Stimulated activated CD4-positive, alpha-beta T cell treated with anti-CD3 and anti-CD28 coated beads, Interleukin-15, amount 100 ng/mL, for 1 hour (primary cell): Measurements from ENCODE around the gene PSMD12.
"Not testable (repeated sequence)": the region's sequence is repeated elsewhere in the genome, so short reads cannot be mapped to it uniquely, and the experiment has no call there.

Source experiments
- DNase-seq, 2 donors: peaks; one replicate each; pipeline ENCODE4 v3.0.0-alpha.2; 2020; ENCODE audit warnings: low read depth in 1 of 2, low spot score in 1 of 2

PSMD12 gene

GRCh38 chr17:67366193-67367157, at the start of gene PSMD12:
TSS of gene PSMD12 (minus strand) at chr17:67366577. CDS start at chr17:67366519, 58 bp downstream.
- DNase-seq: peak; percentile 88 to 95

DNA sequence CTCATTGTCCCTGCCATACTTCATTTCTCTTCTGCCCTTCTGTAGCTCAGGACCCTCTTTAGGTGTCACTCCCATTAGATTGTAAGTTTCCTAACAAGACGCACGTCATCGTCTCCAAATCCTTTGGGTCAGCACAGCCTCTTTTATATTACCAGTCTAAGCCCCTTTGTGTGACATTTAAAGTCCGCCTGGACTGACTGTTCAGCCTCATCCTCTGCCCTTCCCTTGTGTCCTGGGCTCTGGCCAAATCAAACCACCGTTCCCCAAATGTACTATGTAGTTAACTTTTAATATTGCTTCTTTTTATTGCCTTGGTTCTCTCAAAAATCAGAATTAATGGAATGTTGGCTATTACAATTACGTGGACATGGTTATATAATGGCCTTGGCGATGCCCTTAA, 48.9 kb upstream of the PSMD12 start:
- no peak for DNase-seq

GRCh38 chr17:67414559-67414958, 48.2 kb upstream of the PSMD12 start:
- no peak for DNase-seq

DNA sequence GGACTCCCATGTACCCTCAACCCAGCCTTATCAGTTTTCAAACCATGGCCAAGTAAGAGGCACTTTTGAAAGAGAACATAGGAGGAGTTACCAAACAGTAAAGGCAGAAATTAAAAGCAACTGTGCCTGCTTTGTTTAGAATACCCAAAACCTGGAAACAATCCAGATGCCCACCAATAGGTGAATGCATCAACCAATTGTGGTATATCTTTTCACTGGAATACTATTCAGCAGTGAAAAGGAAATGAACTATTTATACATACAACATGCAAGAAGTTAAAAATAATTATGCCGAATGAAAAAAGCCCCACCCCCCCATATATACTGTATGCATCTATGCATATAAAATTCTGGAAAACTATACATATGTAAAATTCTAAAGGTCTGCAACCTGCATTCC, 47.8 kb upstream of the PSMD12 start:
- no peak for DNase-seq

DNA sequence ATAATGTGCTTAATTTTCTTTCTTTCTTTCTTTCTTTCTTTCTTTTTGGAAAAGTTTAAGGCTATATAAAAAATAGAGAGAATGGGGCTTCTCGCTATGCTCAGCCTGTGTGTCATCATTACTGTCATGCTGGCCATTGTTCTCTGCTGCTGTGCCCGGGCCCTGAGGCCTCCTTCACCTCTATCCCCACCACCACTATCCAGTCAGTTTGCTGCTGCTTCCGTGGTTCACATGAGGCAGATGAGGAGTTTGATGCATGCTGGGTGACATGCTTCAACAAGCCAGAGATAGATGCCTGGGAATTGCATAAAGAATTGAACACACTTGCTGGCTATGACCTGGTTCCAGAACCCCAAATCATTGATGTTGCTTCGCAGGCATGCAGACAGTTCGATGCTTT, 47.0 kb upstream of the PSMD12 start:
- no peak for DNase-seq

GRCh38 chr17:67412941-67413340, 46.6 kb upstream of the PSMD12 start:
- DNase-seq: no peak

GRCh38 chr17:67412032-67412431, 45.7 kb upstream of the PSMD12 start:
- DNase-seq: no peak

DNA sequence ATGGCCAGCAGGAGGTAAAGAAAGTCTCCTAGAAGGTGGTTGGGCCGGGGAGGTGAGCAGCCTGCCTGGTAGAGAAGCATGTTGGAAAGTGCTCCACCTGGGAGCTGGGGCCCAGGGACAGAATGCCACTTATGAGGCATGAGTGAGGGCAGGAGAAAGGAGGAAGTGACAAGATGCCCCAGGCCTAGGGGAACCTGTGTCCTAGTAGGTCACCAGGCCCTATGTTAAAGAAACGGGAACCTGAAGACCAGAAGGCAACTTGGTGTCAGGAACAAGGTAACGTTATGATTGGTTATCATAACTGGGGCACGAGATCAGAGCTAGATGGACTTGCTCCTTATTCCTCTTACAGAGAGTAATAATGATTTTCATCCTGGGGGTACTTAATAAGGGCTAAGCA, 45.0 kb upstream of the PSMD12 start:
- no peak for DNase-seq

DNA sequence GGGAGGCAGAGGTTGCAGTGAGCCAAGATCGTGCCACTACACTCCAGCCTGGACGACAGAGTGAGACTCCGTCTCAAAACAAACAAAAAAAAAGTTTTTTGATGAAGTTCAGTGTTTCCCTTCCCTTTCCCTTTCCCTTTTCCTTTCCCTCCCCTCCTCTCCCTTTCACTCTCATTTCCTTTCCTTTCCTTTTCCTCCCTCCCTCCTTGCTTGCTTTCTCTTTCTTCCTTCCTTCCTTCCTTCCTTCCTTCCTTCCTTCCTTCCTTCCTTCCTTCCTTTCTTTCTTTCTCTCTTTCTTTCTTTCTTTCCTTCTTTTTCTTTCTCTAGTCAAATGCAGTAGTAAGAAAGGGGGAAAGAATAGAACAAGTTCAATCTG, 42.1 kb upstream of the PSMD12 start:
- not testable (repeated sequence) for DNase-seq

DNA sequence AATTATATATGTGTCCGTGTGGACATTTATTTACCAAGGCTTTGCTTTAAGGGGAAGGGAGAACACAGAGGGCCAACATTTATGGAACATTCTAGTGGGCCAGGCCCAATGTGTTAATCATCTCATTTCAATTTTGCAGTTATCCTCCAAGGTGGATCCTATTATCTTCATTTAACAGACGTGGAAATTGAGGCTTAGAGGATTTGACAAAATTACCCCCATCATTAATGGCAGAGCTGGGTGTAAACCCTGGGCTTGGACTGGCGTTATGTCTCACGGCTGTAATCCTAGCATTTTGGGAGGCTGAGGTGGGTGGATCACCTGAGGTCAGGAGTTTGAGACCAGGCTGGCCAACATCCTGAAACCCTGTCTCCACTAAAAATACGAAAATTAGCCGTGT, 37.1 kb upstream of the PSMD12 start:
- DNase-seq: no peak

GRCh38 chr17:67403065-67403464, 36.7 kb upstream of the PSMD12 start:
- no peak for DNase-seq

DNA sequence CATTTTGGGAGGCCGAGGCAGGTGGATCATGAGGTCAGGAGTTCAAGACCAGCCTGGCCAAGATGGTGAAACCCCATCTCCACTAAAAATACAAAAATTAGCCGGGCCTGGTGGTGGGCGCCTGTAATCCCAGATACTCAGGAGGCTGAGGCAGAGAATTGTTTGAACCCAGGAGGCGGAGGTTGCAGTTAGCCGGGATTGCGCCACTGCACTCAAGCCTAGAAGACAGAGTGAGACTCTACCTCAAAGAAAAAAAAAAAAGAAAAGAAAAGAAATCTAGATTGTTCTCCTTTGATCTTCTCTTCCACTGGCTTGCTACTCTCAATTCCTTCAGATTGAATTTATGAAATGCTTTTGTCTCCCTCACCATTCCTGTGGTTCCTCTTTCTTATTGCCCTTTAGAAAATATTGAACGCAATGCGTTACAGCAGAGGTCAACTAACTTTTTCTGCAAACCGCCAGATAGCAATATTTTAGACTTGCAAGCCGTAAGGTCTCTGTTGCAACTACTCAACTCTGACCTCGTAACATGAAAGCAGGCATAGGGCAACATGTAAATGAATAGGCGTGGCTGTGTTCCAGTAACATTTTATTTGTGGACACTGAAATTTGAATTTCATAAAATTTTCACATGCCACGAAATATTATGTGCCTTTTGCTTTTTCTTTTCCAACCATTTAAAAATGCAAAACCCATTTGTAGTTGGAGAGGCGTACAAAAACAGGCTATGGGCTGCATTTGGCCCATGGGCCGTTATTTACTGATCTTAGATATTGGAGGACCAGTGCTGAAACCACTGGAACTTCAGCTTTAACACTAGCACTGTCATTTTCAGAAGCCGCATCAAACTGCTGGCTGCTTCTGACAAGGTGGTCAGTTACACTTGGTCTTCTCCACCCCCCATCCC, 35.5 kb upstream of the PSMD12 start:
- no peak for DNase-seq

DNA sequence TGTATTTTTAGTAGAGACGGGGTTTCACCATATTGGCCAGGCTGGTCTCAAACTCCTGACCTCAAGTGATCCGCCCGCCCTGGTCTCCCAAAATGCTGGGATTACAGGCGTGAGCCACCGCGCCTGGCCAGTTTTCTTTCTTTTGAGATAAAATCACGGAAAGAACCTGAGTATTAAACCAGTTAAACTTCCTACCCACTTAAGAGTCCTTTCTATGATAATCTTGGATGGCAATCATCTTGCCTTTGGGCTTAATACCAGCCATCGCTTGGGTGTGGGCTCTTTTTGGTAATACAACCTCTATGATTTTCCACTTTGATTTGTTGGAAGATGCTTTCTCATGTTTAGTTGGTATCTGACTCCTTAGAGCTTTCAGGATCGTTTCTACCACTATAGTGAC, 34.7 kb upstream of the PSMD12 start:
- no peak for DNase-seq

- no peak for DNase-seq
Observed at GRCh38 chr17:67400193-67400592, 33.8 kb upstream of the PSMD12 start.

DNA sequence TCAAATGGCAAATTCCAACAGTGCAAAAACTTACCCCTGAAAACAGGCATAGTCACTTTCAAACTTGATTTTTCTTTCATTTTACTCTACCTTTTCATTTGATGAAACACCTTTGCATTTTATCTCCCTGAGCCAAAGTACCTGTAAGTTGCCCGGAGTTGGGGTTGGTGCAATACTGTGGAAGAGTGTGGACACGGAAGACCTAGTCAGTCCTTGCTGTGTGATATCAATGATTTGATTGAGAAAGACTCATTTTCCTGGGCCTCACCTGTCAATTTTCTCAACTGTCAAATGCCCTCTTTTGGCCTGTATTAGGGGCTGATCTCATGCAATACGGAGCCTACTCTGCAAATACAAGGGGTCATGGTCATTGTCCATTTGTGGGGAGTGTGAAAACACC, 33.3 kb upstream of the PSMD12 start:
- no peak for DNase-seq

DNA sequence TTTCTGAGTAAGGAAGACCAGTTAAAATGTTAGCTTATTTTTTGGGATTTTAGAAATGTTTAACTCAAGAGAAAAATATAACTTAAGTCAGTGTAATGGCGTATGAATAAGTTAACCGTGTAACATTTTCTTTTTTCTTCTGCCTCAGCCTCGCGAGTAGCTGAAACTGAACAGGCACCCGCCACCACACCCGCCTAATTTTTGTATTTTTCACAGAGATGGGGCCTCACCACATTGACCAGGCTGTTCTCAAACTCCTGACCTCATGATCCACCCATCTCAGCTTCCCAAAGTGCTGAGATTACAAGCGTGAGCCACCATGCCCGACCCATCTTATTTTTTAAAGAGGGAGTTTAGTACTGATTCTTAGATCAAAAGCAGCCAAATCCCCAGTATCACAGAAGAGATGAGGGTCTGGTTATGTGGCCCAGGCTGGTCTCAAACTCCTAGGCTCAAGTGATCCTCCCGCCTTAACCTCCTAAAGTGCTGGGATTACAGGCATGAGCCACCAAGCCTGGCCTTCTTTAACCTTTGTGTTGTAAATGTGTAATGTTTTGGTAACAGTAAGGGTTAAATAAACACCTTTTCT, 27.5 kb upstream of the PSMD12 start:
- no peak for DNase-seq

GRCh38 chr17:67392111-67392510, 25.7 kb upstream of the PSMD12 start:
- DNase-seq: no peak

DNA sequence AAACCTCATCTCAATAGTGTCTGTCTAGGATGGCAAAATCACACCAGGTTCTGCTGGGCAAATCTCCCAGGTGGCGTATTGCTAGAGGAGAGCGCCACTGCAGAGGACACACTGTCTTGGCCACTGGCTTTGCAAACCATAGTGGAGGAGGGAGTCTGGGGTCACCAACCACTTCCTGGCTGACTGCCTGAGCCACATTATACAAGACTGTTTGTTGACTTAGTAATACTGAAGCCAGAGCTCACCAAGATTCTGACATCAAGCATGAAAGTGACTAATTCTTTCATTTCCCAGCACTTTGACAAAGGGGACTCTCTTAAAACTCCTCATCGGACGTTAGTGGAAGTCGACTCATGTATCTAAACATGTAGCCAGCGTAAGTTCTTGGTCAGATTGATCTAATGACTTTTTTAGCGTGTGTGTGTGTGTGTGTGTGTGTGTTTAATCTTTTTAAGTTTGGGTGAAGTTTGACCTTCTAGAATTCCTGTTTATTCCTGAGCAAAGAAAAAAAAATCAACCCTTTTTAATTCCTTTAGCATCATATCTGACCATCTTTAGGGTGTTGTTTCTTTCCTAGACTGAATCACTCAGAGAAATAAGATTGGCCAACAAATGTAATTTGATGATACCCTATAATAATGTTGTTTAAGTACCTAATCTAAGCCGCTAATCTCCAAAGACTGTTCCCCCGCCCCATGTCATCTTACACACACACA, 24.4 kb upstream of the PSMD12 start:
- peak in 1 of 2 donors; percentile 28 for DNase-seq

- DNase-seq: no peak
Observed at GRCh38 chr17:67390006-67390645, 23.7 kb upstream of the PSMD12 start.

- DNase-seq: no peak
Observed at GRCh38 chr17:67388986-67389385, 22.6 kb upstream of the PSMD12 start.
